ENCODE measurements around the gene MC5R.

DNA sequence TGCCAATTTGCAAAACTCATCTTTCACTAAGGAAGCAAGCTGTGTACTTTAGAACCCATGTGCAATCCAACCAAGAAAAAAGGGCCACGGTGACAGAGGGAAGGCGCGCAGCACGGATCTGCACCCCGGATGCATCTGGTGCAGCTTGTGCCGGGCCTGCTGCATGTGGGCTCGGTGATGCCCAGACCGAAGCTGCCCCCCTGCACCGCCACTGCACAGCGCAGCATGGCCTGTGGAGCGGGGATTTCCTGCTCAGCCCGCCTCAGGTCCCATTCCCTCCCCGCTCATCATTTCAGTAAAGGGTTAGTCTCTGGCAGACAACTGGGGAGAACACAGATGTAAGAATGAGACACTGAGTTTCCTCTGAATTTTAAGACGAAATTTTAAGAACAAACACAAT, 48.4 kb downstream of the MC5R start:
- TF ChIP-seq, protein P1, sequence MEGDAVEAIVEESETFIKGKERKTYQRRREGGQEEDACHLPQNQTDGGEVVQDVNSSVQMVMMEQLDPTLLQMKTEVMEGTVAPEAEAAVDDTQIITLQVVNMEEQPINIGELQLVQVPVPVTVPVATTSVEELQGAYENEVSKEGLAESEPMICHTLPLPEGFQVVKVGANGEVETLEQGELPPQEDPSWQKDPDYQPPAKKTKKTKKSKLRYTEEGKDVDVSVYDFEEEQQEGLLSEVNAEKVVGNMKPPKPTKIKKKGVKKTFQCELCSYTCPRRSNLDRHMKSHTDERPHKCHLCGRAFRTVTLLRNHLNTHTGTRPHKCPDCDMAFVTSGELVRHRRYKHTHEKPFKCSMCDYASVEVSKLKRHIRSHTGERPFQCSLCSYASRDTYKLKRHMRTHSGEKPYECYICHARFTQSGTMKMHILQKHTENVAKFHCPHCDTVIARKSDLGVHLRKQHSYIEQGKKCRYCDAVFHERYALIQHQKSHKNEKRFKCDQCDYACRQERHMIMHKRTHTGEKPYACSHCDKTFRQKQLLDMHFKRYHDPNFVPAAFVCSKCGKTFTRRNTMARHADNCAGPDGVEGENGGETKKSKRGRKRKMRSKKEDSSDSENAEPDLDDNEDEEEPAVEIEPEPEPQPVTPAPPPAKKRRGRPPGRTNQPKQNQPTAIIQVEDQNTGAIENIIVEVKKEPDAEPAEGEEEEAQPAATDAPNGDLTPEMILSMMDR (IDR thresholded peaks at IDR 0.05 in 2 of 3, conservative IDR thresholded peaks at IDR 0.05 in 1 of 3; ENCODE audit: borderline replicate concordance in 1 of 3, insufficient read depth in 1 of 3, low read depth in 2 of 3, low read length in 2 of 3): no peak
- TF ChIP-seq EGR1 (IDR thresholded peaks at IDR 0.05; ENCODE audit: low read depth) (no peak), ZNF274 (IDR thresholded peaks at IDR 0.05; ENCODE audit: low read depth, low read length) (no peak), POLR2A (IDR thresholded peaks at IDR 0.05; ENCODE audit: borderline replicate concordance, extremely low read depth, insufficient read depth, insufficient read length) (no peak), EZH2 (IDR thresholded peaks at IDR 0.05) (no peak), SP1 (IDR thresholded peaks at IDR 0.05; ENCODE audit: low read depth) (no peak), SIN3A (IDR thresholded peaks at IDR 0.05; ENCODE audit: low read depth) (no peak), POLR2AphosphoS5 (IDR thresholded peaks at IDR 0.05; ENCODE audit: low read depth, low read length) (no peak)
- TF ChIP-seq, protein P2, sequence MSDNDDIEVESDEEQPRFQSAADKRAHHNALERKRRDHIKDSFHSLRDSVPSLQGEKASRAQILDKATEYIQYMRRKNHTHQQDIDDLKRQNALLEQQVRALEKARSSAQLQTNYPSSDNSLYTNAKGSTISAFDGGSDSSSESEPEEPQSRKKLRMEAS (IDR thresholded peaks at IDR 0.05): no peak
- TF ChIP-seq, protein P3, sequence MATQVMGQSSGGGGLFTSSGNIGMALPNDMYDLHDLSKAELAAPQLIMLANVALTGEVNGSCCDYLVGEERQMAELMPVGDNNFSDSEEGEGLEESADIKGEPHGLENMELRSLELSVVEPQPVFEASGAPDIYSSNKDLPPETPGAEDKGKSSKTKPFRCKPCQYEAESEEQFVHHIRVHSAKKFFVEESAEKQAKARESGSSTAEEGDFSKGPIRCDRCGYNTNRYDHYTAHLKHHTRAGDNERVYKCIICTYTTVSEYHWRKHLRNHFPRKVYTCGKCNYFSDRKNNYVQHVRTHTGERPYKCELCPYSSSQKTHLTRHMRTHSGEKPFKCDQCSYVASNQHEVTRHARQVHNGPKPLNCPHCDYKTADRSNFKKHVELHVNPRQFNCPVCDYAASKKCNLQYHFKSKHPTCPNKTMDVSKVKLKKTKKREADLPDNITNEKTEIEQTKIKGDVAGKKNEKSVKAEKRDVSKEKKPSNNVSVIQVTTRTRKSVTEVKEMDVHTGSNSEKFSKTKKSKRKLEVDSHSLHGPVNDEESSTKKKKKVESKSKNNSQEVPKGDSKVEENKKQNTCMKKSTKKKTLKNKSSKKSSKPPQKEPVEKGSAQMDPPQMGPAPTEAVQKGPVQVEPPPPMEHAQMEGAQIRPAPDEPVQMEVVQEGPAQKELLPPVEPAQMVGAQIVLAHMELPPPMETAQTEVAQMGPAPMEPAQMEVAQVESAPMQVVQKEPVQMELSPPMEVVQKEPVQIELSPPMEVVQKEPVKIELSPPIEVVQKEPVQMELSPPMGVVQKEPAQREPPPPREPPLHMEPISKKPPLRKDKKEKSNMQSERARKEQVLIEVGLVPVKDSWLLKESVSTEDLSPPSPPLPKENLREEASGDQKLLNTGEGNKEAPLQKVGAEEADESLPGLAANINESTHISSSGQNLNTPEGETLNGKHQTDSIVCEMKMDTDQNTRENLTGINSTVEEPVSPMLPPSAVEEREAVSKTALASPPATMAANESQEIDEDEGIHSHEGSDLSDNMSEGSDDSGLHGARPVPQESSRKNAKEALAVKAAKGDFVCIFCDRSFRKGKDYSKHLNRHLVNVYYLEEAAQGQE (IDR thresholded peaks at IDR 0.05; ENCODE audit: low read depth): no peak
- TF ChIP-seq, protein P4, sequence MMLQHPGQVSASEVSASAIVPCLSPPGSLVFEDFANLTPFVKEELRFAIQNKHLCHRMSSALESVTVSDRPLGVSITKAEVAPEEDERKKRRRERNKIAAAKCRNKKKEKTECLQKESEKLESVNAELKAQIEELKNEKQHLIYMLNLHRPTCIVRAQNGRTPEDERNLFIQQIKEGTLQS (IDR thresholded peaks at IDR 0.05): no peak

All from HCT116 (cell line).